GM21619 (cell line): ENCODE results near the gene CUEDC2.

Experiments used
- ATAC-seq: cut with Tn5 transposase; IDR thresholded peaks from one replicate; pipeline ENCODE4 v1.9.1; 2021; ENCODE audit not compliant: unreplicated experiment

CUEDC2 gene

DNA sequence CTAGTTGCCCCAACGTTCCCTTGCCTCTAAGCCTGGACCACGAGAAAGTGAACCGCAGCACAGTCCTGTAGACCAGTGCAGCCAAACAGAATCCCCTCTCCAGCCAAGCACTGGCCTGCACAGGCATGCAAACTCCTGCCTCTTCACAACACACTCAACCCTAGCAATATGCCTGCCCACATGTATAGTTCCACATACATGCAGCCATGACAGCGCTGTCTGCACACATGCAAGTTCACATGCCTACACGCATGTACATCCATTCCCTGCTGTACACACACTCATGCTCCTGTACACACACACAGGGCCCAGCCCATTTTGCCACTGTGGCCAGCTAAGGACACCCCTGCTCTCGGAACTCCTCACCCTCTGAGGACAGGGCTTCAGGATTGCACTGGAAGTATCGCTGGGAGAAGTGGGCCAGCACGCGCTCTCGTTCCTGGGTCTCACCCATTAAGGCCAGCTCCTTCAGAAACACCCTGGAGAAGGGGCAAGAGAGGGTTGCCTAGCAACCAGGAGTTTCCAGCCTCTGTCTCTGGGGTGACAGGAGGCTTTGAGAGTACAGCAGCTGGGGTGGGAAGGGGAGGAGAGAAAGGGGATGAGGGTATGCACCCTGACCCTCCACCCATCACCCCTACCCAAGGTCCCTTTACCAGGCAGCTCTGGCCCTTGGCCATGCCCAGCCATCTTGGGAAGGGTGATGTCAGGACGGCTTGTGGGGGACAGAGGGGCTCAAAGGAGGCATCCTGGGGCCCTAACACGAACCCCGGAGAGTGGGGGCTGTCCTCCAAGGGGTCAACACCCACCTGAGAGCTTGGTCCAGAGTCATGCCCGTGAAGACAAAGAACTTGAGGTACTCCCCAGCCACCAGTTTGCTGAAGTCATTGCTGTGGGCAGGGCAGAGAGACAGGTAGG lies 20.8 kb downstream of the CUEDC2 start:
- ATAC-seq, result no peak

DNA sequence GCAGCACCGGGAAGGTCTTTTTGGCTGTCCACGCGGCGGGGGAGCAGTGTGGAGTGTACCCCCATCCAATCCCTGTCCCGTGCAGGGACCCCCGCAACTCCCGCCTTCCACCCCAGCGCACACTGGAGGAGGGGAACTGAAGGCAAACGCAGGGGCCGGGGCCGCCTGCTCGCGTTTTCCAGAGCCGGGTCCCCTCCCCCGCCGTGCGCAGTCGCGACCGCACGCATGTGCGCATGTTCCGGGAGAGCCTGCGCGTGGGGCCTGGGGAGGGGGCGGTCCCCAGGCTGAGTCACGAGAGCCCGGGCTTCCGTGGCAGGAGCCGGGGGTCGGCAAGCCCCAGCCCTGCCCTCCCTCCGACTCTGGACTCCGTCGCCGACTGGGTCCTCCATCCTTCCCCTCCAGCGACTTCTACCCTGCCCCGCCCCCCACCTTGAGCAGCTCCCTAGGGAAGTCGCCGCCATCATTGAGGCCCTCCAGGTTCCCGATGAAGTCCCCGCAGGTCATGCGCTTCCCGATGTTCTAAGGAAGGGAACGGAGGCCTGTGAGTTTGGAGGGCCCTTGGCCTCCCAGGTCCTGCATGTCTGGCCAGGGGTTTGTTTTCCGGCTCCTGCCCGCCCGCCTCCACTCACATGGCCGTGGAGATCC lies 21.8 kb downstream of the CUEDC2 start:
- no peak for ATAC-seq

DNA sequence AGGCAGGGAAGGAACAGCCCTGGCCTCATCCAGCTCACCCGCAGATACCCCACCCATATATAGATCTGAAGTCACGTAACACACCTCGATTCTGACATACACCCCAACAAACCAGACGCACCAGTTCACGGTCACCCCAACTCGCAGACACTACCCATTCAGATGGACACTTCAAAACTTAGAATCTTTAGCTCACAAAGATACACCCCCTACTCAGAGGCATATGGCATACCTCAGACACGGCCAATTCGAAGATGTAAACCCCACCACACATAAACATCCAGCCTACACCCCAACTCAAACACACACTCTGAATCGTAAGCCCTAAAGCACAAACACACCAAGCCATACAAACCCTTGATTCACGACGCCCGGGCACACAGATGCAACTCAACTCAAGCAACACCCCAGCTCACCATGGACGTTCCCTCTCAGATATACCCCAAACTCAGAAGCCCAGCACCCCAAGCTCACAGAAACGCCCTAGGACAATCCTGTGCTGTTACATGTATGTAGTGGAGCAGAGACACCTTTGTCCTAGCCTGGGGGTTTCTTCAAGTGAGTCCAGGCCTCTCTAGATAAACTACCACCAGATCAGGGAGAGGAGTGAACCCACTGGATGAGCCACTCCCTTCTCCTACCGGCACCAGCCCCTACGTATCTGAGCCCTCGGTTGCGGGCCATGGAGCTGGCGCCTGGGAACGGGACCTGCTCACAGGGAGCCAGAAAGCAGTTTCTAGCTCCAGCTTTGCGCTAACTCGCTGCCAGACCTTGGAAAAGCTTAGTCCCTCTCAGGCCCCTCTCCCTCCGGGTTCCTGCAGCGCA lies 22.6 kb downstream of the CUEDC2 start:
- ATAC-seq, result no peak

DNA sequence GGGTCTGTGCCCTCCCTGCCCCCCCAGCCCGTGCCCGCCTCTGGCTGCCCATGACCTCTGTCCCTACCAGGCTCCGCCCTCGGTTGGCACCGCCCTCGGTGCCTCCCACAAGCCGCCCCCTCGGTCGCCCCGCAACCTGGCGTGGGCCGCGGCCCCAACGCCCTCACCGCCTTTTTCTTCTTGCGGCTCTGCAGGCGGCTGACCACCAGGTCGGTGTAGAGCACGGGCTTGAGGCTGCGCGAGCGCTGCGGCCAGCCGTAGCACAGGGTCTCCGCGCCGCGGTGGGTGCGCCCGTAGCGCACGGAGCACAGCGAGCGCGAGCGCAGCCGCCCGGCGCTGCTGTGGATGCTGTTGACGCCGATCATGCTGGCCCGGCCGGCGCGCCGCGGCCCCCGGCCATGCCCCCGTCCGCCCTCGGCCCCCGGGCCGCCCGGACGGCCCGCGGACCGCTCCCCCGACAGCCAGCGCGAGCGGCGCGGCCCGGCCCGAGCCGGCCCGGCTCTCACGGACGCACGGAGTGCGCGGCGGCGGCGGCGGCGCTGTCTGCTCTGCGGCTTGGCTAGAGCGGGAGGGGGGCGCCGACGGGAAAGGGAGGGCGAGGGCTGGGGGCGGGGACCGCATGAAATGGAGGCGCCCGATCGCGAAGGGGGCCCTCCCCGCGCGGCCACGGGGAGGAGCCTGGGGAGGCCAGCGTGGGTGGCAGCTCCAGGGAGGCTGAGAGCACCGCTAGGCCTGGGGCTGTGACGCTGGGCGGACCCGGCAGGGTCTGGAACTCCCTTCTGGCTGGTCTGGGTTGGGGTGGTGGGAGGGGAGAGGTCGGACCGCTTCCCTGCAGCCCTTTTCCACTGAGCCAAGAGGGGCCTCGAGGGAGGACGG lies 23.4 kb downstream of the CUEDC2 start:
- no peak for ATAC-seq

DNA sequence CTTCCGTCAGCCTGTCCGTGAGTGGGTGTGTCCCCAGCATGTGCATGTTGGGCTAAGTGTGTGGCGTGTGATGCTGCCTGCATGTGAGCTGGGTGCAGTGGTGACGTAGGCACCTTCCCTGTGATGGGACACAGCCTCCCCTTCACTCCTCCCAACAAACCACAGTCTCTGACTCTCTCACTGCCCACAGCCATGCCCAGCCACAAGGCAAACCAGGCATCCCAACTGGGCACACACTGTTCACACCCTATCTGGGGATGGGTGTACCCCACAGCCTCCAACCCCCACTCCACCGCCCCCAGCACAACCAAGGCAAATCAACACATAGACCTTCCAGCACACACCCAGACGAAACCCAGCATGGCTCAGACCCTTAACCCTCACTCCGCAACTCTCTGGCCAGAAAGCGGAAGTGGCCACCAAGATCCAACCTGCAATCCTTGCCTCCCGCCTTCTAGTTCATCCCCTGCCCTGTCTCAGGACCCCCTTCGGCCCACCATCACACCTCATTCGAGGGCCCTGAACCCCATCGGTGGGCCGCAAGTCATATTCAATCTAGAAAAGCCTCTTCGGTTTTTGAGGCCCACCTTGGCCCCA lies 24.1 kb downstream of the CUEDC2 start:
- no peak for ATAC-seq

DNA sequence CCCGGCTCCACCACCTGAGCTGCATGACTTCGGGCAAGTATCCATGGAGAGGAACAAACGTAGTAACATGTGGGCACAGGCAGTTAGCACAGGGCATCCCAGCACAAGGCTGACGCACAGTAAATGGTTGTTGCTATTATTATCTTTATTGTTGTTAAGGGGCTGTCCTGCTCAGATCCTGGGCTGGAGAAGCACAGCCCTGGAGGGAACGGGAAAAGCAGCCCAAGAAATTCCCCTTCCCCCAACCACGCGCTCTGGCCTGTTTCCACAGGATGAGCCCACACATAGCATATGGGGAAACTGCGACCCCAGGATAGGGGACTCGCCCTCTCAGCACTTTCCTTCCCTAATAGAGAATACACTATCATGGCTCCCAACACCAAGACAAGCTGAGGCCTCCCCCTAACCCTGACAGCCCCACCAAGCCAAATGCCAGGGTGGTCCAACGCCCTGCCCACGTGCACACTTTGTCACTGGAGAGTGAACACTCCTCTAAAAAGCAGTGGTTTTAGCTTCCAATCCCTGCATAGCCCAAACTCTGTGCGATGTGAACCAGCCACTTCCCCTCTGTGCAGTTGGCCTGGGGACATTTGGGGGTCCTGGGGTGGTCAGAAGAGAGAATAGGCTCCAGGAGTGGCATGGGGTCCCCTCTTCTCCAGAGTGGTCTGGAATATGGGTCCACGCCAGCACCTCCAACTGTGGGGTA lies 24.8 kb downstream of the CUEDC2 start:
- ATAC-seq, result no peak

DNA sequence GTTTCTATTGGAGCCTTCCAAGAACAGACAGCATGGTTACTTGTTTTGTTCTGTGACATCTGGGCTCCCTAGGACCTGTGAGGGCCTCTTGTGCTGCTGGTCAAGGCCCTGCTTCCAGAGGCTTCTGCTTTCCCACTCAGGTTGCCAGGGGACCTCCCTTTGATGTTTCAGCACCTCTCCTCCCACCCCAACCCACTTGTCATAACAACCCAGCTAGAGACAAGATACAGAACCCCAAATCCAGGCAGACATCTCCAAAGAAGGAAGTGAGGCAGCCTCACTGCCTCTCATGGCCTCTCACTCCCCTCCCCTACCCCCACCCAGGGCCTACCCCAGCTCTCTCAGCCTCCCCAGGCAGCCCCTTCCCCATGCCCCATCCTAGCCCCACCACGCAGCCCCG lies 25.6 kb downstream of the CUEDC2 start:
- no peak for ATAC-seq

DNA sequence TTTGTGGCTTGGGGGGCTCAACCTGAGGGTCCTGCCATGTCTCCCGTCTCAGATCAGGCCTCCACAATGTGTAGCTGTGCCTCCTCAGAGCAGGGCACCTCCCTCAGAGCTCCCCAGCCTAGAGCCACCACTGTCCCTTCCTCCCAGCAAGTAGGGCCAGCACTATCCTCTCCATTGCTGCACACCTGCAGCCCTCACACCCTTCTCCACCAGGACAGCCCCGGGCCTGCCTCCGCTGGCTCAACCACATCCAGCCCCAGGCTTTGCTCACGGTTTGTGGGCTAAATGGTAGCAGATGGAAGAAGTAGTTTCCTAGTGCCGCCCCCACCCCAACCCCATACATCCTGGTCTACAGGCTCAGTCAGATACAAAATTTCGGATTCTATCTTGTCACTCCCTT lies 26.7 kb downstream of the CUEDC2 start:
- ATAC-seq, result no peak

DNA sequence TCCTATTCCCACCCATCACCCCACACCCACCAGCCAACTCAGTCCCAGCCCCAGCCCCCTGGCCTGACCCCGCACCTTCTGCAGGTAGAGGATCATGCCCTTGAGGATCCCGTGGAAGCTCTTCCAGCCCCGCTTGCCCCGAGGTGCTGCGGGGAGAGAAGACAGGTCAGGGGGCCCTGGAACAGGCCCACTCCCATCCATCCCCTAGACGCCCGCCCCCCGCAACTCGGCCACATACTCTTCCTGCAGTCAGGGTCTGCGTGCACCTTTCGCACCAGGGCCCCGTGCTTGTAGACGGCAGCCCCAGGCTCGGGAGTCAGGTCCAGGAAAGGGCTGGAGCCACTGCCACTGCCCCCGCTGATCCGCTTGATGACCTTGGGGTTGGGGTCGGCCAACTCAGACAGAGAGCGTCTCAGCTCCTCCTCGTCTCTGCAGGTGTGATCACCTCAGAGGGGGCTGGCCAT lies 27.2 kb downstream of the CUEDC2 start:
- ATAC-seq, result no peak

DNA sequence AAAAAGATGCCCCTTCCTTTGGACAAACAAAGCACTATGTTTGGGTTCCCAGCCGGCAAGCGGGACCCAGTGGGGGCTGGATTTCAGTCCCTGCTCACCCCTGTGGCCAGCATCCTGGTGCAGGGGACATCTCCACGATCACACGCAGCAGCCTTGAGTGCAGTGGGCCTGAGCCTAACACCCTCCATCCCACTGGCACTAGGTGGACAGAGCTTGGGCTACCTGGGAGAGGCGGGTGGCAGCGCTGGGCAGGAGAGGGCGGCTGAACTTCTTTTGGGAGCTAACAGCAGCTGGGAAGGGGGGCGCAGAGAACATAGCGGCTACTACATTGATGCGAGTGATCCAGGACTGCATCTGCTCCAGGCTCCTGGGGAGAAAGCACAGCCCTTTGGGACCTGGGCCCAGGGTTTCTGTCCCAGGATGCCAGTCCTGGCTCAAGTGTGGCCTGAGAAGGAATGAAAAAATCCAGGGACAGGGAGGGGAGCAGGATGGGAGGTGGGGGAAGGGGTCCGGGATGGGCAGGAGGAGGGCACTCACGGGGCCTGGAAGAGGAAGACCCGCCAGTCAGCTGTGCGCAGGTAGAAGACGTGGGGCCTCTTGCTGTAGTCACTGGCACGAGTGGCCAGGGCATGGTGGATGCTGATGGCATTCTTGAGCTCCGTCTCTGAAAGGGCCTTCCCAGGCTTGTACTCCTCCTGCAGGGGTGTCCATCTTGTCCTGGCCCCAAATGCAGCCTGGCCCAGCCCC lies 27.8 kb downstream of the CUEDC2 start:
- no peak for ATAC-seq

DNA sequence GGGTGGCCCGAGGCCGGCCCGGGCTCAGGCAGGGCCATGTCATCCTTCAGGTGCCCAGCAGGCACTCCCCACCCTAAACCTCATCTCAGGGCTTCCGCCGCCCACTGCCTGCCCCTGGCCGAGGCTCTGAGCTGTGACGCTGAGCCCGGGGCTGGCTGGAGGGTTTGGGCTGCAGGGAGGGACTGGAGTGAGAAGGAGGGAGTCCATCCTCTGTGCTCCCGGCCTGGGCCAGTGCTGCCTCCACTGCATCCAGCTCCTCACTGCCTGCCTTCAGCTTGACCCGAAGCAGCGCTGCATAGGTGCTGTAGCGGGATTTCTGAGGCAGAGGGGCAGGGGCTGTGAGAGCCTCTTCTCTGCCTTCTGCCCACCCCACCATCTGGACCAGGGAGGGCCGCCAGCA lies 29.3 kb downstream of the CUEDC2 start:
- ATAC-seq, result no peak

DNA sequence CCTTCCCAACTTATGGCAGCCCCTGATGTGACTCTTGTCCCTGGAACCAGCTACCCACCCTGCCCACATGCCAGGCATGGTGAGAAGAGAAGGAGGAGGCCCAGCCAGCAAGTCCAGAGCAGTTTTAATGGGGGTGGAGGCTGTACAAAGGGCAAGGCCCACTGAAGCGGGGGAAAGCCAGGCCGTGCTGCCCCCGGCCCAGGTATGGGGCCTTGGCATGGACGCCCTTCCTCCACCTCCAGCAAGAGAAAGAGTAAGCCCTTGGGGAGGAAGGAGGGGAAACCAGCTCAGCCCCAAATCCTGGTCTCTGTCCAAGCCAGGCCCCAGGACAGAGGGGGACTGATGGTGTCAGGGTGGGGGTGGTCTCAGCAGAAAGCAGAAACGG lies 29.9 kb downstream of the CUEDC2 start:
- no peak for ATAC-seq

DNA sequence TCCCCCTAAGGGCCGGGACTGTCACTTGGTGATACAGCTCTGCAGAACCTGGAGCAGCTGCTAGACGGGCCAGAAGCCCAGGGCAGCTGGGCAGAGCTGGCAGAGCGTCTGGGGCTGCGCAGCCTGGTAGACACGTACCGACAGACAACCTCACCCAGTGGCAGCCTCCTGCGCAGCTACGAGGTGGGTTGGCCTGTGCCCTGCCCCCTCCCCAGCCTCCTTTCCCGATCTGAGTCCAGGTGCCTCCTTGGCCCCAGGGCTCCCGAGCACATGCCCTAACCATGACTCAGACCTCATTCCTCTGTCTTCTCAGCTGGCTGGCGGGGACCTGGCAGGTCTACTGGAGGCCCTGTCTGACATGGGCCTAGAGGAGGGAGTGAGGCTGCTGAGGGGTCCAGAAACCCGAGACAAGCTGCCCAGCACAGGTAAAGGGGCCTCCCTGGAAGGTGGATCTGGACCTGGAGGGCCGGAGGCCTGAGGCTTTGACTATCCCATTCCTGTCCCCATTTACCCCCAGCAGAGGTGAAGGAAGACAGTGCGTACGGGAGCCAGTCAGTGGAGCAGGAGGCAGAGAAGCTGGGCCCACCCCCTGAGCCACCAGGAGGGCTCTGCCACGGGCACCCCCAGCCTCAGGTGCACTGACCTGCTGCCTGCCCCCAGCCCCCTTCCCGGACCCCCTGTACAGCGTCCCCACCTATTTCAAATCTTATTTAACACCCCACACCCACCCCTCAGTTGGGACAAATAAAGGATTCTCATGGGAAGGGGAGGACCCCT lies 30.5 kb downstream of the CUEDC2 start:
- ATAC-seq, result no peak

DNA sequence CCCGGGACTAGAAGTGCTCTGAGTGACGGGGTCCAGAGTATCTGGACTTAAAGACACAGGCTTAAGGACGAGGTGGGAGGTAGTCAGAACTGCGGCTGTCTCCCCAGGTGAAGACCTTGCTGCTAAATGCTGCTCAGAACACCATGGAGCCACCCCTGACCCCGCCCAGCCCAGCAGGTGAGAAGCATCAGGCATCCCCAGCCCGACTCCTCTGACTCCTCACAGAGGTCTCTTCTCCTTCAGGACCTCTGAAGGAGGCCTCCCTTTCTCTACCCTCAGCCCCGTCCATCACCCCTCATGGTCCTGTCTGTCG lies 31.1 kb downstream of the CUEDC2 start:
- ATAC-seq, result no peak

DNA sequence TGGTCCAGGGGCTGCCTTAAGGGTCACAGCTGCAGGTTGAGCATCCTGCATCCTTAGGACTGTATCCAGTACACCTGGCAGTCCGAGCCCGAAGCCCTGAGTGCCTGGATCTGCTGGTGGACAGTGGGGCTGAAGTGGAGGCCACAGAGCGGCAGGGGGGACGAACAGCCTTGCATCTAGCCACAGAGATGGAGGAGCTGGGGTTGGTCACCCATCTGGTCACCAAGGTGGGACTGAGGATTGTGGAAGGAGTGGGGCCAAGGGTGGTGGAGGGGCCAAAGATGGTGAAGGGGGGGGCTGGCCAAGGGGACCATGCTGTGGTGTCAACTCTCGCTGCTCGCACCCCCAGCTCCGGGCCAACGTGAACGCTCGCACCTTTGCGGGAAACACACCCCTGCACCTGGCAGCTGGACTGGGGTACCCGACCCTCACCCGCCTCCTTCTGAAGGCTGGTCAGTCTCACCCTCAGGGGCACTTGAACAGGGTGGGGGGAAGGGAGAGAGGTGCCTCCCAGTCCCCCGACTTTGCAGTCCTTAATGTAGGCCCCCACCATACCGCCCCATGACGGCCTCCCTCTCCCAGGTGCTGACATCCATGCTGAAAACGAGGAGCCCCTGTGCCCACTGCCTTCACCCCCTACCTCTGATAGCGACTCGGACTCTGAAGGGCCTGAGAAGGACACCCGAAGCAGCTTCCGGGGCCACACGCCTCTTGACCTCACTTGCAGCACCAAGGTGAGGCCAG lies 31.6 kb downstream of the CUEDC2 start:
- ATAC-seq, result no peak

DNA sequence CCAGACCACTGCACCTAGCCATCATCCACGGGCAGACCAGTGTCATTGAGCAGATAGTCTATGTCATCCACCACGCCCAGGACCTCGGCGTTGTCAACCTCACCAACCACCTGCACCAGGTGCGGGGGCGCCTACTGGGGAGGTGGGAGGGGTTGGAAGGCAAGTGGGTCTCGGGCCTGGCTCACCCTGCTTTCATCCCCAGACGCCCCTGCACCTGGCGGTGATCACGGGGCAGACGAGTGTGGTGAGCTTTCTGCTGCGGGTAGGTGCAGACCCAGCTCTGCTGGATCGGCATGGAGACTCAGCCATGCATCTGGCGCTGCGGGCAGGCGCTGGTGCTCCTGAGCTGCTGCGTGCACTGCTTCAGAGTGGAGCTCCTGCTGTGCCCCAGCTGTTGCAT lies 32.3 kb downstream of the CUEDC2 start:
- ATAC-seq, result no peak

DNA sequence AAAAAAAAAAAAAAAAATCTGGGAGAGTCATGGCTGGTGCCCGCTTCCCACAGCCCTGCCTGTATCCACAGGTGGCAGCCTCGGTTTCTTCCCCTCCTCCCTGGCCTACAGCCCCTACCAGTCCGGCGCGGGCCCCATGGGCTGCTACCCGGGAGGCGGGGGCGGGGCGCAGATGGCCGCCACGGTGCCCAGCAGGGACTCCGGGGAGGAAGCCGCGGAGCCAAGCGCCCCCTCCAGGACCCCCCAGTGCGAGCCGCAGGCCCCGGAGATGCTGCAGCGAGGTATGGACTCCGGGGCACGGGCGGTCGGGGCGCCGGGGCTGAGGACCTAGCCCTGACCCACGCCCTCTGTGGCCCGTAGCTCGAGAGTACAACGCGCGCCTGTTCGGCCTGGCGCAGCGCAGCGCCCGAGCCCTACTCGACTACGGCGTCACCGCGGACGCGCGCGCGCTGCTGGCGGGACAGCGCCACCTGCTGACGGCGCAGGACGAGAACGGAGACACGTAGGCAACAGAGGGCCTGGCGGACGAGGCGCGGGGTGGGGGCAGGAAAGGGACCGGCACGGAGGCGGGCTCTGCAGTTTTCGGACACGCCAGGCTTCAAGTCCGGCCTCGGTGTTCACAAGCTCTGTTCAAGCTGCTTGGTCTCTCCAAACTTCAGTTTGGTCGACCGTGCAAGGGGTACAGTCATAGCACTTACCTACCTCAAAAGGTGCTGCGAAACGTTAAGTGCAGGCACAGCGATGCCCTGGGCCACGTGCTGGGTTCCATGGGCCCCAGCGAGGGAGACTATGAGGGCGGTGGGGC lies 33.0 kb downstream of the CUEDC2 start:
- ATAC-seq, result peak; percentile 43
